DOHH2 (cell line): ENCODE results near the gene HSFY2.
"Not testable (repeated sequence)": the region's sequence is repeated elsewhere in the genome, so short reads cannot be mapped to it uniquely, and the experiment has no call there.

Experiments
- H3F3A ChIP-seq: fragments of 200-600 bp; sonication (generic), shearing (Covaris generic); 2 replicates; pipeline ENCODE4 v1.6.0; 2016; ENCODE audit warnings: antibody characterized with exemption, mild to moderate bottlenecking; ENCODE audit not compliant: control insufficient read depth, insufficient read depth
- H3K27ac ChIP-seq: fragments of 200-600 bp; sonication (generic); 2 replicates; pipeline ENCODE4 v1.5.1; 2014; ENCODE audit warnings: low read depth, mild to moderate bottlenecking, low read length, moderate library complexity
- H3K27me3 ChIP-seq: fragments of 200-600 bp; sonication (generic); 2 replicates; pipeline ENCODE4 v1.6.1; 2014; ENCODE audit warnings: mild to moderate bottlenecking, low read length, mixed read lengths; ENCODE audit not compliant: control insufficient read depth
- H3K36me3 ChIP-seq: fragments of 200-600 bp; sonication (generic); 2 replicates; pipeline ENCODE4 v1.6.1; 2014; ENCODE audit warnings: mild to moderate bottlenecking, low read length, moderate library complexity, mixed read lengths; ENCODE audit not compliant: control insufficient read depth
- H3K4me1 ChIP-seq: fragments of 200-600 bp; sonication (generic); 2 replicates; pipeline ENCODE4 v1.6.1; 2014; ENCODE audit warnings: mild to moderate bottlenecking, low read length, mixed read lengths; ENCODE audit not compliant: control insufficient read depth
- H3K4me2 ChIP-seq: fragments of 200-600 bp; sonication (generic); 2 replicates; pipeline ENCODE4 v1.6.0; 2014; ENCODE audit warnings: mild to moderate bottlenecking, low read length, moderate library complexity
- H3K4me3 ChIP-seq: fragments of 200-600 bp; sonication (generic); 2 replicates; pipeline ENCODE4 v1.5.1; 2014; ENCODE audit warnings: mild to moderate bottlenecking, low read length, mixed read lengths
- H3K79me2 ChIP-seq: fragments of 200-600 bp; sonication (generic); 2 replicates; pipeline ENCODE4 v1.6.1; 2014; ENCODE audit warnings: mild to moderate bottlenecking, low read length, mixed read lengths; ENCODE audit not compliant: control insufficient read depth
- H3K9me2 ChIP-seq: fragments of 200-600 bp; sonication (generic); replicated peaks from 2 replicates; pipeline ENCODE4 v1.6.1; 2014; ENCODE audit warnings: mild to moderate bottlenecking, low read length, mixed read lengths; ENCODE audit not compliant: control insufficient read depth
- H3K9me3 ChIP-seq: fragments of 200-600 bp; sonication (generic); 2 replicates; pipeline ENCODE4 v1.6.1; 2014; ENCODE audit warnings: antibody characterized with exemption, low read length, mixed read lengths; ENCODE audit not compliant: control insufficient read depth, insufficient read depth
- H4K20me1 ChIP-seq: fragments of 200-600 bp; sonication (generic); 2 replicates; pipeline ENCODE4 v1.6.0; 2014; ENCODE audit warnings: low read depth, mild to moderate bottlenecking, antibody characterized with exemption, low read length, moderate library complexity; ENCODE audit not compliant: control insufficient read depth, insufficient read depth

HSFY2 gene, protein sequence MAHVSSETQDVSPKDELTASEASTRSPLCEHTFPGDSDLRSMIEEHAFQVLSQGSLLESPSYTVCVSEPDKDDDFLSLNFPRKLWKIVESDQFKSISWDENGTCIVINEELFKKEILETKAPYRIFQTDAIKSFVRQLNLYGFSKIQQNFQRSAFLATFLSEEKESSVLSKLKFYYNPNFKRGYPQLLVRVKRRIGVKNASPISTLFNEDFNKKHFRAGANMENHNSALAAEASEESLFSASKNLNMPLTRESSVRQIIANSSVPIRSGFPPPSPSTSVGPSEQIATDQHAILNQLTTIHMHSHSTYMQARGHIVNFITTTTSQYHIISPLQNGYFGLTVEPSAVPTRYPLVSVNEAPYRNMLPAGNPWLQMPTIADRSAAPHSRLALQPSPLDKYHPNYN

DNA sequence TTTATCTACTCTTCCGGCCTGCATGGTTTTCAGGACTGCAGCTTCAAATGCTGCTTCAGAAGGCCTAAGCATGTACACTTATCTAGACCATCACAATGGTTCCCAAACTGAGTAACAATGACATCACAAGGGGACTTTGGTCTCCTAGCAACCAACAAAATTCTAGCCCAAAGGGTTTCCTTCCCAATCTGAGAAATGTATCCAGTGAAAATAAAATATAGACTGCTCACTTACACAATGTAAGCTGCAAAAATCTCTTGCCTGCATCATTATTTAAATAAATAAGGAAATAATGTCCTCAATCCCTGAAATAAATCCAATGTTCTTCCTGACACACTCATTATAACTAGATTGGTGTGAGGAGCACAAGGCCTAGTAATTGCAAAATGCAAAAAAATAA, at the start of gene HSFY2:
HSFY2 (minus strand) TSS at position 101 of the 400 bp plus-strand sequence. CDS start 117 bp downstream, outside the sequence.
- H3F3A ChIP-seq, H3K4me1 ChIP-seq: not testable (repeated sequence)

DNA sequence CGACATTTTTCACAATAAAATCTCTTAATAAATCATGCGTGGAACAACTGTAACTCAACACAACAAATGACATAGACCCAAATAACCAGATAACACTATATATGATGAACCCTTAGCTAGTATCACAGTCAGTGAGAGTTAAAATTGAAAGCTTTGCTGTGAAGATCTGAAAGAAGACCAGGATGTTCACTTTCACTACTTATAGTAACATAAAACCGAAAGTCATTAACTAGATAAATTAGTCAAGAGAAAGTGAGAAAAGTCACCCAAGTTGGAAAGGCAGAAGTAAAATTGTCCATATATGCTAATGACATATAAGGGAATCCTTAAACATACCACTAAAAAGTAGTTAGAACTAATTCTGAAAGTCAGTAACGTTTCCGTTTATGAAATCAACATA, 42.2 kb upstream of the HSFY2 start:
- not testable (repeated sequence) for H3K4me2 ChIP-seq, H4K20me1 ChIP-seq, H3K36me3 ChIP-seq, H3K27me3 ChIP-seq, H3F3A ChIP-seq, H3K79me2 ChIP-seq, H3K9me3 ChIP-seq, H3K4me1 ChIP-seq, H3K27ac ChIP-seq, H3K4me3 ChIP-seq, H3K9me2 ChIP-seq

More for the DNA sequence above, at the start of gene HSFY2:
- not testable (repeated sequence) for H3K79me2 ChIP-seq, H3K4me2 ChIP-seq, H4K20me1 ChIP-seq, H3K27me3 ChIP-seq, H3K9me3 ChIP-seq, H3K36me3 ChIP-seq, H3K9me2 ChIP-seq, H3K27ac ChIP-seq, H3K4me3 ChIP-seq

DNA sequence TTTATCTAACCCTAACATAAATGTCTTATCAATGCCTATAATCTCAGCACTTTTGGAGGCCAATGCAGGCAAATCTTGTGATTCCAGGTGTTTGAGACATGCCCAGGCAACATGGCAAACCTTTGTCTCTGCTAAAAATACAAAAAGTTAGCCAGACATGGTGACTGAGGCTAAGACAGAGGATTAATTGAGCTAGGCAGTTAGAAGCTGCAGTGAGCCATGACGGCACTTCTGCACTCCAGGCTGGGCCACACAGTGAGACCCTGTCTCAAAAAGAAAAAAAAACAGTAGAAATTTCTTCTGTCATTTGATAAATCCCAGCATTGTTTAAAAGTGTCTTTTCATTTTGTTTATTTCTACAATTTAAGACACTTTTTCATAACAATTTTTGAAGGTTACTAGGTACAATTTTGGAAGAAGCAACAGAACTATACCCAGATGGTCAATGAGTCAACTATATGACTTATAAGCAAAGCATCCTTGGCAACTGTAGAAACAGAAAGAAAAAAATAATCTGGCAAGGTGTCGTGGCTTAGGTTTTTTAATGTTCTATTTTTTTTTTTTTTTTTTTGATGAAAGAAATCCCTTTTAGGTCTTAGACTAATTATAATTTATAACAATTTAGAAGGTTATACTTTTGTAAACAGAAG, 15.3 kb upstream of the HSFY2 start:
- H3K79me2 ChIP-seq, H3K27ac ChIP-seq, H3K36me3 ChIP-seq, H4K20me1 ChIP-seq, H3K4me1 ChIP-seq, H3K27me3 ChIP-seq, H3K9me3 ChIP-seq, H3F3A ChIP-seq, H3K9me2 ChIP-seq, H3K4me3 ChIP-seq, H3K4me2 ChIP-seq: not testable (repeated sequence)

DNA sequence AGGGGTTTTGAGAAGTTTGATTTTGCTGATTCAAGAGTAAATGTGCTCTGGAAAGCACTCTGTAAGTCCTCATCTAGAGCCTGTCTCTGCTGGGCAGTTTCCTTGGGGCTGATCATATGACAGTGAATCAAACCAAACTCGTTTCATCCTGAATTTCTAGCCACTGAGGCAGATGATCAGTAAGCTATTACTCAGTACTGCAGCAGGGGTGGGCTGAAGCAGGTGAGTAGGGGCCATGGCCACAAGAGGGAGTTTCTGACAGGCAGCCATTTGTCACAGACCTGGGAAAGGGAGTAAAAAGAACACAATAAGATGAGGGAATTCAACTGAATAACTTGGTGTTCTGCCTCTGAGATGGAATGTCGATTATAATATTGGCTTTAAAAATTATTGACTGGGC, 19.5 kb downstream of the HSFY2 start:
- H4K20me1 ChIP-seq, H3K36me3 ChIP-seq, H3K4me3 ChIP-seq, H3K4me1 ChIP-seq, H3K79me2 ChIP-seq, H3K4me2 ChIP-seq, H3F3A ChIP-seq, H3K9me2 ChIP-seq, H3K27ac ChIP-seq, H3K9me3 ChIP-seq, H3K27me3 ChIP-seq: not testable (repeated sequence)

DNA sequence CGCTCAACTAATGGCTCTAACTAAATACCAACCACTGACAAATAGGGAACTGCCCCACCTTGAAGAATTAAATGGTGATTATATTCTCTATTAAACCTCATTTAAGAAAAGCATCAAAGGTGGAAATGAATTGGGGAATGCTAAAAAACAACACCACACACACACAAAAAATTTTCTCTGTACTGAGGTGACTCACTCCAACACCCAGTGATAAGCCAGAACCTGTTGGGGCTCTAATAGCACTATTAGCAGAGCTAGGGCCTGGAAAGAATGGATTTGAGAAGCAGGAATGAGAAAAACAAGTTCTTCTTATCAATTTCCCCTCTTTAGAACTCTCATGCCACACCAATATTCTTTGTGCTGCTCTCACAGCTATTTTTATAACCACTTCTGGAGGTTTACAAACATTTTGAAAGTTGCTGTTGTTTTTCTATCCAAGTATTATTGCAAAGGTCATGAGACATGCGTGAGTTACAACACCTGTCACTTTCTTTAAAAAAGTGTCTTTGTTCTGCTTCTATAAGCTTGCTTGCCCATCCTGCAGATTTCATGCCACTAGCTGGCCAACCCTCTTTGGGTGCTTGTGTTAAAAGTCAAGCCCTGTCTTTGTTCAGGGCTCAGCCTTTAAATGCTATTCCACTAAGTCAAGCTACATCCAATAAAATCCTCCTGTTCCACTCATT, 20.3 kb downstream of the HSFY2 start:
- not testable (repeated sequence) for H3K79me2 ChIP-seq, H3K9me2 ChIP-seq, H4K20me1 ChIP-seq, H3K9me3 ChIP-seq, H3K27me3 ChIP-seq, H3K27ac ChIP-seq, H3K4me2 ChIP-seq, H3K36me3 ChIP-seq, H3F3A ChIP-seq, H3K4me1 ChIP-seq, H3K4me3 ChIP-seq

DNA sequence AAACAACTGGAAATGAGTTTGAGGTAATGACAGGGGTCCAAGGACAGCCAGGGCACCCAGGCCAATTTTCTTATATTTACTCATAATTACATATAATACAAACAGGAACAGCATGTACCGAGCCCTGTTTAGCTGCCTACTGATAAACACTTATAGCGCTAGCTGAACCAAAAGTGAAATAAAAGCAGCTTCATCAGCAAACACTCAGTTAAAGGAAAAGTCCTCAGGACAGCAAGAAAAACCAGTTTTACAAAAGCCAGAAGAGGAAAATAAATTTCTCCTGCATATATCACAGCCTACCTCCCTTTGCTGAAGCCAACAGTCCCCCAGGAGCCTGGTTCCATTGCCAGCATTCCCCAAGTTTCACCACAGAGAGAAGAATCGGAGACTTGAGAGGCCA, 49.8 kb downstream of the HSFY2 start:
- not testable (repeated sequence) for H3K4me1 ChIP-seq, H3K4me2 ChIP-seq, H3K9me2 ChIP-seq, H3K79me2 ChIP-seq, H3K9me3 ChIP-seq, H3K36me3 ChIP-seq, H3F3A ChIP-seq, H3K27ac ChIP-seq, H3K27me3 ChIP-seq, H4K20me1 ChIP-seq, H3K4me3 ChIP-seq
